HepG2 (cell line): ENCODE data around the gene GPS2. TPM values are rescaled to one million over a fixed set of nuclear protein-coding genes. Genes with fewer than 3 reads are reported as not detected.

Experiments
- AHR ChIP-seq: IDR thresholded peaks from 2 replicates; pipeline ENCODE4 v1.6.1; 2018; ENCODE audit warnings: missing genetic modification reagents, missing compliant biosample characterization
- CC2D1A ChIP-seq: sonication (generic); formaldehyde crosslinking; IDR thresholded peaks from 2 replicates; pipeline ENCODE4 v1.8.1; 2023; ENCODE audit warnings: mild to moderate bottlenecking, missing genetic modification reagents
- CEBPG ChIP-seq: IDR thresholded peaks from 2 replicates; pipeline ENCODE4 v1.6.1; 2016
- EHMT2 ChIP-seq: fragments of 200-600 bp; sonication (generic); IDR thresholded peaks from 2 replicates; pipeline ENCODE4 v1.7.0; 2017; ENCODE audit warnings: antibody characterized with exemption, low read depth, low read length, borderline replicate concordance
- HNRNPL ChIP-seq: fragments of 200-400 bp; formaldehyde crosslinking; IDR thresholded peaks from 2 replicates; pipeline ENCODE4 v1.6.1; 2017; ENCODE audit warnings: mild to moderate bottlenecking, low read depth, low read length
- MAFG ChIP-seq: sonication (generic); formaldehyde crosslinking; IDR thresholded peaks from 2 replicates; pipeline ENCODE4 v1.5.1; 2020; ENCODE audit warnings: mild to moderate bottlenecking, missing genetic modification reagents
- MAFK ChIP-seq, 2 experiments: IDR thresholded peaks in 1 of 2; conservative IDR thresholded peaks in 1 of 2; 2 replicates each; pipeline ENCODE4 v1.6.1; 2011; ENCODE audit warnings: improper control_type of control experiment in 2 of 2, low read length in 2 of 2
- PHF21A ChIP-seq: sonication (generic); formaldehyde crosslinking; IDR thresholded peaks from 2 replicates; pipeline ENCODE4 v1.5.0; 2020; ENCODE audit warnings: mild to moderate bottlenecking, missing genetic modification reagents
- RBFOX2 ChIP-seq: fragments of 200-400 bp; formaldehyde crosslinking; IDR thresholded peaks from 2 replicates; pipeline ENCODE4 v1.6.1; 2017; ENCODE audit warnings: low read depth, mild to moderate bottlenecking, low read length
- SCMH1 ChIP-seq: sonication (generic); formaldehyde crosslinking; IDR thresholded peaks from 2 replicates; pipeline ENCODE4 v1.9.0; 2021; ENCODE audit warnings: missing genetic modification reagents, mild to moderate bottlenecking, borderline replicate concordance
- ZNF12 ChIP-seq: sonication (generic); formaldehyde crosslinking; IDR thresholded peaks from 2 replicates; pipeline ENCODE4 v1.5.0; 2020; ENCODE audit warnings: missing genetic modification reagents
- ZNF343 ChIP-seq: sonication (generic); formaldehyde crosslinking; IDR thresholded peaks from 2 replicates; pipeline ENCODE4 v1.4.0; 2020; ENCODE audit warnings: mild to moderate bottlenecking, missing genetic modification reagents
- ZNF501 ChIP-seq: sonication (generic); formaldehyde crosslinking; IDR thresholded peaks from 2 replicates; pipeline ENCODE4 v1.5.1; 2020; ENCODE audit warnings: mild to moderate bottlenecking, moderate library complexity, missing genetic modification reagents
- ZNF552 ChIP-seq: sonication (generic); formaldehyde crosslinking; IDR thresholded peaks from 2 replicates; pipeline ENCODE4 v1.9.0; 2022; ENCODE audit warnings: missing genetic modification reagents, mild to moderate bottlenecking, borderline replicate concordance
- ZNF616 ChIP-seq: sonication (generic); formaldehyde crosslinking; IDR thresholded peaks from 2 replicates; pipeline ENCODE4 v1.5.0; 2020; ENCODE audit warnings: low read depth, mild to moderate bottlenecking, missing genetic modification reagents
- polyA plus RNA-seq, 8 experiments: library from polyadenylated mRNA; depleted of rRNA in 3 of 8; stranded (reverse) in 7 of 8; unstranded in 1 of 8; fragments of >200 nt; fragmentation: Illumina TruSeq in 4 of 8; extraction: Trizol in 4 of 8; gene quantifications; 2 replicates each; pipeline versions ENCODE4 v1.2.1 to v1.2.3, GENCODE V29; 2011 to 2016; ENCODE audit warnings: low read depth in 4 of 8, missing spikeins in 1 of 8, mixed read lengths in 1 of 8; ENCODE audit not compliant: insufficient read depth in 1 of 8
- total RNA-seq, 5 experiments: library from RNA; depleted of rRNA; stranded (reverse); fragments of >200 nt; fragmentation: Illumina TruSeq; extraction: Trizol; gene quantifications; 2 replicates each; pipeline ENCODE4 v1.2.3, GENCODE V29; 2016; ENCODE audit warnings: low read depth in 1 of 5
- TF ChIP-seq, protein P1 (sequence below): sonication (generic); formaldehyde crosslinking; IDR thresholded peaks from 2 replicates; pipeline ENCODE4 v1.4.0; 2020; ENCODE audit warnings: missing genetic modification reagents
- TF ChIP-seq, protein P2 (sequence below): sonication (generic); formaldehyde crosslinking; conservative IDR thresholded peaks from 2 replicates; pipeline ENCODE4 v1.4.0; 2020; ENCODE audit warnings: missing genetic modification reagents
- TF ChIP-seq, protein P3 (sequence below): sonication (generic); formaldehyde crosslinking; IDR thresholded peaks from 2 replicates; pipeline ENCODE4 v1.8.1; 2023; ENCODE audit warnings: mild to moderate bottlenecking, moderate library complexity, missing genetic modification reagents
- TF ChIP-seq, protein P4 (sequence below): sonication (generic); formaldehyde crosslinking; IDR thresholded peaks from 2 replicates; pipeline ENCODE4 v1.4.0; 2020; ENCODE audit warnings: mild to moderate bottlenecking, missing genetic modification reagents
- TF ChIP-seq, protein P5 (sequence below), 2 experiments: sonication (generic) in 1 of 2; formaldehyde crosslinking in 1 of 2; IDR thresholded peaks; 2 replicates each; pipeline versions ENCODE4 v1.5.1 to v1.6.1; 2011 to 2020; ENCODE audit warnings: borderline replicate concordance in 1 of 2, low read depth in 1 of 2, low read length in 1 of 2, mild to moderate bottlenecking in 1 of 2, missing genetic modification reagents in 1 of 2, moderate library complexity in 1 of 2
- TF ChIP-seq, protein P6 (sequence below): sonication (generic); formaldehyde crosslinking; IDR thresholded peaks from 2 replicates; pipeline ENCODE4 v1.5.0; 2020; ENCODE audit warnings: missing genetic modification reagents
- TF ChIP-seq, protein P7 (sequence below): sonication (generic); formaldehyde crosslinking; IDR thresholded peaks from 2 replicates; pipeline ENCODE4 v1.8.1; 2022; ENCODE audit warnings: mild to moderate bottlenecking, missing genetic modification reagents

GPS2 gene
- total and polyA plus RNA-seq, 2 of the 13 experiments (the other 11 are each of a cell fraction or from before 2014, with no cell fraction given), result 58.0 to 59.4 TPM

DNA sequence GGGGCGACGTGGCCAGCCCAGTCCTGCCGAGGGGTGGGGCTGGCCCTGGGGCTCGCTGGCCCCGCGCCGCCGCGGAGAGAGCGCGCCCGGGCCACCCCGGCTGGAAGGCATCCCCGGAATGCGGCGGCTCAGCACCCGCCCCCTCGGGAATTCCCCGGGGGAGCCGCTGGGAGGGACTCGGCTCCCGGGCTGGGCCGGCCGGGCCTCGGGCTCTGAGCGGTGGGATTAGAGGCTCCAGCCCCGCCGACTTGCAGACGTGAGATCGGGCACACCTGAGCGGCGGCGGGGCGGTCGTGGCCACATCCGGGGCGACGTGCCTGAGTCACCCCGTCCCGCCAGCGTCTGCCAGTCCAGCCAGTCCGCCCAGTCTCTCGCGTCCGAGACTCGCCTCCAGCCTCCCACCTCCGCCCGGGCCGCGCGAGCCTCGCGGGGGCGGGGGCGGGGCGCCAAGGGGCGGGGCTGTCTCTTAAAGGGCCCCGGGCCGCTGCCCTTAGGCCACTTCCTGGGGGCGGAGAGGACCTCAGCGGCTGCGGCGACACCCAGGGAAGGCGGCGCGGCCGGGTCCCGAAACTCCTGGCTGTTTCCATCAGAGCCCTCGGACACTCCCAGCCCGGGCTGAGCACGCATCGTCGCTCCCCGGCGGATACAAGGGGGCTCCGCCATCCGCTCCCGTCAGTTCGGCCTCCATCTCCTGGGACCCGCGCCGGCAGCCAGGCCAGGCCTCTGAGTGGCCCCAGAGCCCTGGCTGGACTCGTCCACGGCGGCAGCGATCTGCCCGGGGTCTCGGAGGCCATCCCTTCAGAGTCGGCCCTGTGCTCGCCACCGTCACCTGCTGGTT lies 36.7 kb upstream of the GPS2 start, which contains the start of gene KCTD11 (continued):
- TF ChIP-seq, protein P1, sequence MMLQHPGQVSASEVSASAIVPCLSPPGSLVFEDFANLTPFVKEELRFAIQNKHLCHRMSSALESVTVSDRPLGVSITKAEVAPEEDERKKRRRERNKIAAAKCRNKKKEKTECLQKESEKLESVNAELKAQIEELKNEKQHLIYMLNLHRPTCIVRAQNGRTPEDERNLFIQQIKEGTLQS (CRISPR knock-in tag), result no peak
- TF ChIP-seq ZNF343 (CRISPR knock-in tag) (no peak), RBFOX2 (peak; percentile 79), HNRNPL (no peak), AHR (no peak), ZNF552 (CRISPR knock-in tag) (no peak), MAFK (conservative IDR thresholded peaks at IDR 0.05 in 1 of 2, IDR thresholded peaks at IDR 0.05 in 1 of 2; ENCODE audit: low read length in 2 of 2) (no peak), SCMH1 (CRISPR knock-in tag) (no peak), PHF21A (CRISPR knock-in tag) (peak; percentile 77; the same call in 1 of the 2 replicates), MAFG (no peak), CEBPG (CRISPR knock-in tag) (no peak), ZNF12 (CRISPR knock-in tag) (no peak), ZNF616 (no peak), ZNF501 (peak; percentile 51), EHMT2 (no peak), CC2D1A (CRISPR knock-in tag) (no peak)
- TF ChIP-seq, protein P2, sequence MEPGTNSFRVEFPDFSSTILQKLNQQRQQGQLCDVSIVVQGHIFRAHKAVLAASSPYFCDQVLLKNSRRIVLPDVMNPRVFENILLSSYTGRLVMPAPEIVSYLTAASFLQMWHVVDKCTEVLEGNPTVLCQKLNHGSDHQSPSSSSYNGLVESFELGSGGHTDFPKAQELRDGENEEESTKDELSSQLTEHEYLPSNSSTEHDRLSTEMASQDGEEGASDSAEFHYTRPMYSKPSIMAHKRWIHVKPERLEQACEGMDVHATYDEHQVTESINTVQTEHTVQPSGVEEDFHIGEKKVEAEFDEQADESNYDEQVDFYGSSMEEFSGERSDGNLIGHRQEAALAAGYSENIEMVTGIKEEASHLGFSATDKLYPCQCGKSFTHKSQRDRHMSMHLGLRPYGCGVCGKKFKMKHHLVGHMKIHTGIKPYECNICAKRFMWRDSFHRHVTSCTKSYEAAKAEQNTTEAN (CRISPR knock-in tag), result no peak
- TF ChIP-seq, protein P3, sequence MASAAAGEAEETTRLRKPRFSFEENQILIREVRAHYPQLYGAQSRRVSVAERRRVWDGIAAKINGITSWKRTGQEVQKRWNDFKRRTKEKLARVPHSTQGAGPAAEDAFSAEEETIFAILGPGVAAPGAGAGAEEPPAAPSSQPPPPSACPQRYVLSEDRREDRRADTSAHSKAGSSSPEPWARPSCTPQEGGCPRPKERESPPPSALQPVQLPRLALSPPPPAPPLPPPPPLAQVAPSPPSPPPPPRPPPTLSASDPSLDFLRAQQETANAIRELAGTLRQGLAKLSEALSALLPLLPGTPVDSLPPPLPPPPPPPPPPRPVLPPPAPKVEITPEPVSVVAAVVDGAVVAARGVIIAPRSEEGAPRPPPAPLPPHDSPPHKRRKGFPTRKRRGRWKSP (CRISPR knock-in tag), result no peak
- TF ChIP-seq, protein P4, sequence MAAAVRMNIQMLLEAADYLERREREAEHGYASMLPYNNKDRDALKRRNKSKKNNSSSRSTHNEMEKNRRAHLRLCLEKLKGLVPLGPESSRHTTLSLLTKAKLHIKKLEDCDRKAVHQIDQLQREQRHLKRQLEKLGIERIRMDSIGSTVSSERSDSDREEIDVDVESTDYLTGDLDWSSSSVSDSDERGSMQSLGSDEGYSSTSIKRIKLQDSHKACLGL (CRISPR knock-in tag), result peak; percentile 63
- TF ChIP-seq, protein P5, sequence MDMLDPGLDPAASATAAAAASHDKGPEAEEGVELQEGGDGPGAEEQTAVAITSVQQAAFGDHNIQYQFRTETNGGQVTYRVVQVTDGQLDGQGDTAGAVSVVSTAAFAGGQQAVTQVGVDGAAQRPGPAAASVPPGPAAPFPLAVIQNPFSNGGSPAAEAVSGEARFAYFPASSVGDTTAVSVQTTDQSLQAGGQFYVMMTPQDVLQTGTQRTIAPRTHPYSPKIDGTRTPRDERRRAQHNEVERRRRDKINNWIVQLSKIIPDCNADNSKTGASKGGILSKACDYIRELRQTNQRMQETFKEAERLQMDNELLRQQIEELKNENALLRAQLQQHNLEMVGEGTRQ (IDR thresholded peaks at IDR 0.05; ENCODE audit: low read depth, low read length), result no peak
- TF ChIP-seq, protein P5 (CRISPR knock-in tag; IDR thresholded peaks at IDR 0.05; ENCODE audit: borderline replicate concordance), result no peak; the same call in 1 of the 2 replicates
- TF ChIP-seq, protein P6, sequence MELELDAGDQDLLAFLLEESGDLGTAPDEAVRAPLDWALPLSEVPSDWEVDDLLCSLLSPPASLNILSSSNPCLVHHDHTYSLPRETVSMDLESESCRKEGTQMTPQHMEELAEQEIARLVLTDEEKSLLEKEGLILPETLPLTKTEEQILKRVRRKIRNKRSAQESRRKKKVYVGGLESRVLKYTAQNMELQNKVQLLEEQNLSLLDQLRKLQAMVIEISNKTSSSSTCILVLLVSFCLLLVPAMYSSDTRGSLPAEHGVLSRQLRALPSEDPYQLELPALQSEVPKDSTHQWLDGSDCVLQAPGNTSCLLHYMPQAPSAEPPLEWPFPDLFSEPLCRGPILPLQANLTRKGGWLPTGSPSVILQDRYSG (CRISPR knock-in tag), result no peak
- TF ChIP-seq, protein P7, sequence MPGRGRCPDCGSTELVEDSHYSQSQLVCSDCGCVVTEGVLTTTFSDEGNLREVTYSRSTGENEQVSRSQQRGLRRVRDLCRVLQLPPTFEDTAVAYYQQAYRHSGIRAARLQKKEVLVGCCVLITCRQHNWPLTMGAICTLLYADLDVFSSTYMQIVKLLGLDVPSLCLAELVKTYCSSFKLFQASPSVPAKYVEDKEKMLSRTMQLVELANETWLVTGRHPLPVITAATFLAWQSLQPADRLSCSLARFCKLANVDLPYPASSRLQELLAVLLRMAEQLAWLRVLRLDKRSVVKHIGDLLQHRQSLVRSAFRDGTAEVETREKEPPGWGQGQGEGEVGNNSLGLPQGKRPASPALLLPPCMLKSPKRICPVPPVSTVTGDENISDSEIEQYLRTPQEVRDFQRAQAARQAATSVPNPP (CRISPR knock-in tag), result no peak
